Measurements from ENCODE around the gene DGAT2L6.
A peak's percentile ranks its signal among the peaks of the same experiment; 100 is the strongest.
"Not testable (repeated sequence)": the region's sequence is repeated elsewhere in the genome, so short reads cannot be mapped to it uniquely, and the experiment has no call there.

The DGAT2L6 gene

DNA sequence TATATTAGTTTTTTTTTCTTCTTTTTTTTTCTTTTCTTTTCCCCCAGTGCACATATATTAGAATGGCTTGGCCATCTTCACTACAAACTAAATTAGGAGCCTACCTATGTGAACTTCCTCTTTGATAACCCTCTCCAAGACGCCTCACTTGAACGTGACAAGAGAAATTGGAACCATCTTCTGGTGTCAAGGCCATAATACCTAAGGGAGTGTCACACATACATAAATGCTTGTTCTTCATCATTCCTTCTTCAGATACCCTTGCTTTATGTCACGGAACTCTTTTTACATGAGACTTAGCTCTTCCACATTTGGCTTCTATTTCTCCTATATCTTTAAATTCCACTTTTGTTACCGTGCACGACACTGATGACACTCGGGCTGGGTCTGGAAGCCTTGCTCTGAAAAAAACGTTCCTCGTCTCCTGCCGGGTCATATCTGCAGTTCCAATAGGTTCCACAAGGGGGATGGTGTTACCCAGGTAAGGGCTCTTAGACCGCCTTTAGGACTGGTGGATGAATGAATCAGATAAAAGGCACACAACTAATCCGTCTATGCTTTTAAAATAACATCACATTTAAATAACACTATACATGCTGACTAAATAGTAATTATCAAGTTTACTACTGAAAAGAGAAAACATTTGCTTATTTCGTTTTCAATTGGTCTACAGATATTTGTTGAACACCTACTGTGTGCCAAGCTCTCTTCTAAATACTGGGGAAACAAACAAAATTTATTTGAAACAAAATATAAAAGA lies 19.9 kb downstream of the DGAT2L6 start:
- peak; percentile 49 for DNase-seq

DNA sequence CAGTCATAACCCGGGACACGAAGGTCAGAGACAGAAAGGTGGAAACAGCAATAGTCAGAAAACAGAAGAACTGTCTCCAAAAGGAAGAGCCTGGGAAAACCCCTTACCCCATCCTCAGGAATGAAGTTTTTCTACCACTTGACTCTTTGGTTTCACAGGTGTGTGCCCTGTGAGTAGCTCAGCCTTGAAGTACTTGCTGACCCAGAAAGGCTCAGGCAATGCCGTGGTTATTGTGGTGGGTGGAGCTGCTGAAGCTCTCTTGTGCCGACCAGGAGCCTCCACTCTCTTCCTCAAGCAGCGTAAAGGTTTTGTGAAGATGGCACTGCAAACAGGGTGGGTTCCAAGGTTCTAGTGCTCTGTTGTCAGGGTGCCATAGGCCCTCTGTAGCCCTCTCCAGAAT lies 24.4 kb downstream of the DGAT2L6 start:
- no peak for DNase-seq

DNA sequence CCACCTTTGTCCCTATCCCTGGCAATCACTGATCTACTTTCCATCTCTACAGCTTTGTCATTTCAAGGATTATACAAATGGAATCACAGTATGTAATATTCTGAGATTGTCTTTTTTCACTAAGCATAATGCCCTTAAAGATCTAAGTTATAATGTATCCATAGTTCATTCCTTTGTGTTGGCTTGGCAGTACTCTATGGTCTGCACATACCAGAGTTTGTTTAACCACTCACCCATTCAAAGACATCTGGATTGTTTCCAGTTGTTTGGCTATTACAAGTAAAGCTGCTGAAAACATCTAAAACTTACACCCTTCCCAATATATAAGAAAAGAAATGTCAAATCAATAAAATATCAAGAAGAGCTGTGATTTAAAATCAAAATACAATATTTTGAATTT lies 31.2 kb downstream of the DGAT2L6 start:
- DNase-seq: no peak

DNA sequence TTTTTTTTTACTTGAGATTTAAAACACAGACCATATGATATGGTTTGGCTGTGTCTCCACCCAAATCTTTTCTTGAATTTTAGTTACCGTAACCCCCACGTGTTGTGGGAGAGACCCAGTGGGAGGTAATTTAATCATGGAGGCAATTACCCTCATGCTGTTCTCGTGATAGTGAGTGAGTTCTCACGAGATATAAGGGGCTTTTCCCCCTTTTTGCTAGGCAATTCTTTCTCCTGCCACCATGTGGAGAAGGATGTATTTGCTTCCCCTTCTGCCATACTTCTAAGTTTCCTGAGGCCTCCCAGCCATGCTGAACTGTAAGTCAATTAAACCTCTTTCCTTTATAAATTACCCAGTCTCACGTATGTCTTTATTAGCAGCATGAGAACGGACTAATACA lies 32.3 kb downstream of the DGAT2L6 start:
- DNase-seq: not testable (repeated sequence)

DNA sequence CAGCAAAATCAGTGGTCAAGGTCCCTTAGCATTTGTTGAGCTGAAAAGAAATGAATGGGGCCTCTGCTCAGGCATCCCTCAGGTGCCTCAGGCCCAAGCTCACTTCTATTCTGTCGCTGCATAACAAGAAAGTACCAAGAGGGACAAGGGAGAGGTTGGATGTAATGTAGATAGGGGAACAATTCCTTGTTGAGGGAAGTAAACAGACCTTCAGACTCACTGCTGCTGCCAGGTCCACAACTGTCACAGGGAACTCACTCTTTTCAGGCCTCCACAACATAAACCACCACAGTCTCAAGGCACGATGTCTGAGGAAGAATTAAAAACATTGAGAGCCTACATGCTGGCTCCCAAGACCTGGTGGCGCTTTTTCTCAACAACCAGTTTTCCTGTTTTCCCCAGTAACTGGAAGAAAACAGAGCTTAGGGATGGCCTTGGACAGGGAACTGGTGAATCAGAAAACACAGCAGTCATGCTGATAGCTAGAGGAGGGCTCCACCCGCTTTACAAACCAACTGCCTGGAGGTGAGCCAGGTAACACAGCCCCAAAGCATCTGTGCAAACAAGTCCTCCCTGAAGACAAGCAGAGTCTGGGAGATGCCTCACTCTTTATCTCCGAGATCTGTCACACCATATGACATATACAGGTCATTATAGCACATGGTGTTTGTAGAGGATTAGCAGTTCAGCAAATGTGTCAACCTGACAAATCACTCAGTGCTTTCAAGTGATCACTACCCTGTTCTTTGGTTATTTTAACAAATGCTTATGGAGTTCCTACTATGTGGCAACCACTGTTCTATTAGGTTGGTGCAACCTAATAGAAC lies 42.9 kb downstream of the DGAT2L6 start:
- no peak for DNase-seq

GRCh38 chrX:70226048-70226447 lies 48.8 kb downstream of the DGAT2L6 start:
- DNase-seq: no peak

- DNase-seq: no peak
Observed at GRCh38 chrX:70226687-70227086, 49.4 kb downstream of the DGAT2L6 start.

GRCh38 chrX:70231666-70232065 lies 54.4 kb downstream of the DGAT2L6 start:
- DNase-seq: no peak

DNA sequence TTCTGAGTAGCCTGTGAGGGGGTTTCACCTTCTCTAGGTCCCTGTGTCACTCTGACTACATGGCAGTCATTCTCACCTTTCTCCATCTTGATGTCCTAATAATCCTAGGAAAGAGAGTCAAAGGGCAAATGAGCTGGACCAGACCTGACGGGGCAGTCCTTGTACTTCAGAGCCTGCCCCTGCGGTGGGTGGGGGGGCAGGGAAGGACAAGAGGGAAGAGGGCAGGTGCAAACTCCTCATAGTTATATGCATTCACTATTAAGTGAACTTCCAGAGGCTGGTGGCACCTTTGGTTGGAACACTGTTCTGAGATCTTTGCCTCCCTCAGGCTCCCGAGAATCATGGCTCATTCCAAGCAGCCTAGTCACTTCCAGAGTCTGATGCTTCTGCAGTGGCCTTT lies 57.1 kb downstream of the DGAT2L6 start, which contains the start of gene AWAT1:
Gene AWAT1 (plus strand): TSS at position 301 of the 400 bp plus-strand sequence. CDS start 41 bp downstream, at position 342.
- DNase-seq: no peak

DNA sequence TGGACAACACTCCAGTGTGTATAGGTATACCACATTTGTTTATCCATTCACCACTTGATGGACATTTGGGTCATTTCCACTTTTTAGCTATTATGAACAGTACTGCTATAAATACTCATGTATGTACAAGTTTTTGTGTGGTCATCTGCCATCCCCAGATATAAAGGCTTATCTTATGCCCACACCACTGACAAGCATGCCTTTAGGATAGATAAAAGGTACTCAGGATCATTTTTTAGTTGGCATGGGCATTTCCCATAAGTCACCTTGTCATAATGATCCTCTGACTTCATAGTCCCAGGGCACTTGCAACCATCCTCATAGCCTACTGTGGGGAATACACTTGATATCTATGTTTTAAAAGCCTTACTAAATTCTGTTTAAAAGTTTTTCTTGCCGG lies 63.5 kb downstream of the DGAT2L6 start:
- no peak for DNase-seq

GRCh38 chrX:70241501-70241900 lies 64.2 kb downstream of the DGAT2L6 start:
- DNase-seq: no peak

DNA sequence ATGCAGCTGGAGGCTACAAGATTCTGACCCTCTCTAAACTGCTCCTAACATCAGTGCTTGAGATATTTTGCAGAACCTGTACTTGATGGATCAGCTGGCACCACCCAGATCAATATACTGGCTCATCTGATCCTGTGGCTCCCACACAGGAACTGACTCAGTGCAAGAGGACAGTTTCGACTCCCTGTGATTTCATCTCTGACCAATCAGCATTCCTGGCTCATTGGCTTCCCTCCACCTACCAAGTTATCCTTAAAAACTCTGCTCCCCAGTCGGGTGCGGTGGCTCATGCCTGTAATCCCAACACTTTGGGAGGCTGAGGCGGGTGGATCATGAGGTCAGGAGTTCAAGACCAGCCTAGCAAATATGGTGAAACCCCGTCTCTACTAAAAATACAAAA lies 66.3 kb downstream of the DGAT2L6 start:
- not testable (repeated sequence) for DNase-seq

GRCh38 chrX:70244881-70245280 lies 67.6 kb downstream of the DGAT2L6 start:
- no peak for DNase-seq

DNA sequence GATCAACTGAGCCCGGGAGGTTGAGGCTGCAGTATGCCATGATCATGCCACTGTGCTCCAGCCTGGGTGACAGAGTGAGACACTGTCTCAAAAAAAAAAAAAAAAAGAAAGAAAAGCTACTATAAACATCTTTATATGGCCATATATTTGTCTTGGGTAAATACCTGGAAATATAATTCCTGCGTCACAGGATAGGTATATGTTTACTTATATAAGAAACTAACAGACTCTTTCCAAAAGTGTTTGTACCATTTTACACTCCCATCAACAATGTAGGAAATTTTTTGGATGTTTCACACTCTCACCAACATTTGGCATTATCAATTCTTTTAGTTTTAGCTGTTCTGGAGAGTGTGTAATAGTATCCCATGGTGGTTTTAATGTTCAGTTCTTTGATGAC lies 70.0 kb downstream of the DGAT2L6 start:
- no peak for DNase-seq

- DNase-seq: no peak
Observed at GRCh38 chrX:70252491-70252890, 75.2 kb downstream of the DGAT2L6 start.

DNA sequence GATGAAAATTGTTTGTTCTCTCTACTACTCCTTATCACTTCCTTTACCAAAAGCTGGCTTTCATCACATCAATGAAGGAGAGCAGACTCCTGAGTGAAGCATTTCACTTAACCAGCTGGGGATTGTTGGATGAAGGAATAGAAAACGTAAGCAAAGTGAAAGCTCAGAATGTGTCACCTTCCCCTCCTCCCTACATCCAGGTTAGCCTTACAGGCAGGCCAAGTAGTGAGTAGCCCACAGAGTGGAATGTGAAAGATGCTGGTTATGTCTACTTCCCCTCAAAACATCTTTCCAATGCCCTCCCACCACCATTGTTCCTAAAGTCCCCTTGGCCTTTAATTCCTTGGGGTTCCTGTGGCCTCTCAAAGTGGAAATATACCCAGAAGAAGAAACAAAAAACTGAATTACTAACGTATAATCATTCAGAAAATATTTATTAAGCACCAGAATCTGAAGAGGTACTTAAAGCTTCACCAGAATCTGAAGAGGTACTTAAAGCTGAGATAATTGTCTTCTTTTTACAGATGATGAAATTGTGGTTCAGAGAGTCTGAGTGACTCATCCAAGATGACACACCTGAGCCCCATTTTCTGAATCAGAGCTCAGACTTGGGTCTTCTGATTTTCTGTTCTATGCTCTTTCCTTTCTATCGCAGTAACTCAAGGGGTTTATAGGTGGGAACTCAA lies 76.2 kb downstream of the DGAT2L6 start:
- no peak for DNase-seq

DNA sequence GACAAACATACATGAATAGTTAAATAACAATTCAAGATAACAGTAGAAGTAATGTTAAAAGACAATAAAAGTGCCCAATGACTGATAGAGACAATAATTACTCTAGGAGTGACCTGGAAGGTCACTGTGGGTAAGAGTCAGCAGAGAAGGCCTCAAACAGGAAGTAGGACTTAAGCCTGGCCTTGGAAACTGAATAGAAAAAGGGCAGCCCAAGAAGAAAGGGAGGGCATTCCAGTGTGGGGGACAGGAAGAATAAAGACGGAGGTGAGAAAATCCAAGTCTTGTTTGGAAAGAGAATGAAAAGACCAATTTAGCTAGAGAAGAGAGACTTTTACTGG lies 76.7 kb downstream of the DGAT2L6 start:
- no peak for DNase-seq

- no peak for DNase-seq
Observed at GRCh38 chrX:70254909-70255308, 77.6 kb downstream of the DGAT2L6 start.

Measured in CD4-positive, alpha-beta T cell treated with Interleukin-15 for 1 hour (primary cell).